ENCODE results near the gene PCGF1. TPM values are rescaled to one million over a fixed set of nuclear protein-coding genes. Genes with fewer than 3 reads are reported as not detected.
A peak's percentile ranks its signal among the peaks of the same experiment; 100 is the strongest.

PCGF1 gene
- total and polyA plus RNA-seq, 2 of the 13 experiments (the other 11 are each of a cell fraction or from before 2014, with no cell fraction given), result 20.4 to 22.6 TPM

- TF ChIP-seq ZNF687 (CRISPR knock-in tag; IDR thresholded peaks at IDR 0.05) (peak; percentile 40; the same call in 1 of the 2 replicates), CEBPG (CRISPR knock-in tag; IDR thresholded peaks at IDR 0.05) (0 out of 2 replicates have a peak, but pooled peaks have one; percentile 9), AFF4 (CRISPR knock-in tag; IDR thresholded peaks at IDR 0.05) (no peak), TOE1 (CRISPR knock-in tag; IDR thresholded peaks at IDR 0.05) (no peak), GTF2F1 (IDR thresholded peaks at IDR 0.05; ENCODE audit: low read length) (no peak), ZNF44 (CRISPR knock-in tag; IDR thresholded peaks at IDR 0.05) (0 out of 2 replicates have a peak, but pooled peaks have one; percentile 31), RBM22 (optimal IDR thresholded peaks at IDR 0.05; ENCODE audit: low read length) (peak; percentile 44), HNRNPLL (IDR thresholded peaks at IDR 0.05; ENCODE audit: low read depth, low read length, poor library complexity, severe bottlenecking) (peak; percentile 20), ZNF607 (CRISPR knock-in tag; IDR thresholded peaks at IDR 0.05; ENCODE audit: borderline replicate concordance) (0 out of 2 replicates have a peak, but pooled peaks have one; percentile 41), ZNF207 (IDR thresholded peaks at IDR 0.05; ENCODE audit: borderline replicate concordance) (no peak), SIX1 (CRISPR knock-in tag; IDR thresholded peaks at IDR 0.05; ENCODE audit: borderline replicate concordance) (no peak), ZNF12 (CRISPR knock-in tag; IDR thresholded peaks at IDR 0.05) (no peak), MXD3 (CRISPR knock-in tag; IDR thresholded peaks at IDR 0.05) (no peak), PAWR (CRISPR knock-in tag; IDR thresholded peaks at IDR 0.05; ENCODE audit: borderline replicate concordance) (no peak), ZNF510 (CRISPR knock-in tag; IDR thresholded peaks at IDR 0.05; ENCODE audit: low read depth) (no peak), RFXANK (CRISPR knock-in tag; IDR thresholded peaks at IDR 0.05) (no peak), ZNF737 (CRISPR knock-in tag; IDR thresholded peaks at IDR 0.05; ENCODE audit: borderline replicate concordance) (no peak), ZNF337 (CRISPR knock-in tag; IDR thresholded peaks at IDR 0.05; ENCODE audit: borderline replicate concordance, low read depth) (no peak), SRF (IDR thresholded peaks at IDR 0.05; ENCODE audit: low read depth, low read length) (peak; percentile 91), ZNF616 (CRISPR knock-in tag; IDR thresholded peaks at IDR 0.05; ENCODE audit: low read depth) (no peak)
Observed at GRCh38 chr2:74461187-74462053, 46.1 kb downstream of the PCGF1 start (continued).
